ENCODE results near the gene NDRG3.
"Not testable (repeated sequence)": the region's sequence is repeated elsewhere in the genome, so short reads cannot be mapped to it uniquely, and the experiment has no call there.

Gene NDRG3

GRCh38 chr20:36695467-36695866 is 50.4 kb downstream of the NDRG3 start:
- not testable (repeated sequence) for H3K4me3 ChIP-seq (ENCODE audit: low read length in 2 of 2)

DNA sequence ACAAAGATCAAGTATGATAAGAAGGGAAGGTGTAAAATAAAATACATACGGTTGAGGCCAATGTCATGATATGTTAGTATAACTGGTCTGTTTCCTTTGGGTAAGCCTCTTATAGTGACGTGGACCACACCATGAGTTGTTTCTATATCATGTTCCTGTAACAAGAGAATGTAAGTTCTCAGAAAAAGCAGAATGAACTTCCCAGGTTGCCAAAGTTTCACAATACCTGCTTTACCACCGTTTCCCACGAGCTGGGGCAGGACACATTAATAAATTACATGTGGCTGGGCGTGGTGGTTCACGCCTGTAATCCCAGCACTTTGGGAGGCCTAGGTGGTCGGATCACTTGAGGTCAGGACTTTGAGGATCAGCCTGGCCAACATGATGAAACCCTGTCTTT is 57.3 kb downstream of the NDRG3 start:
- Histone ChIP-seq H3K4me1 (ENCODE audit: control insufficient read depth, insufficient read depth, low read length) (no peaks in the 10 kb centered on the region), H3K27me3 (ENCODE audit: control insufficient read depth in 1 of 2, insufficient read depth in 2 of 2, low read length in 2 of 2) (no peaks in the 10 kb centered on the region), H3K4me3 (ENCODE audit: low read length in 2 of 2) (no peak overlapping the region), H3K27ac (ENCODE audit: low read length) (no peak overlapping the region), H3K9ac (ENCODE audit: low read length in 2 of 2) (no peak overlapping the region), H3K36me3 (ENCODE audit: control insufficient read depth in 2 of 2, insufficient read depth in 2 of 2, low read length in 2 of 2) (peaks cover 13 to 17% of the 10 kb centered on the region in 2 donors), H3K9me3 (ENCODE audit: control insufficient read depth in 2 of 2, low read length in 2 of 2) (no peaks in the 10 kb centered on the region)

More at GRCh38 chr20:36695467-36695866, 50.4 kb downstream of the NDRG3 start:
- H3K9me3 ChIP-seq (ENCODE audit: control insufficient read depth in 2 of 2, low read length in 2 of 2); H3K27me3 ChIP-seq (ENCODE audit: control insufficient read depth in 1 of 2, insufficient read depth in 2 of 2, low read length in 2 of 2); H3K9ac ChIP-seq (ENCODE audit: low read length in 2 of 2); H3K4me1 ChIP-seq (ENCODE audit: control insufficient read depth, insufficient read depth, low read length); H3K36me3 ChIP-seq (ENCODE audit: control insufficient read depth in 2 of 2, insufficient read depth in 2 of 2, low read length in 2 of 2); H3K27ac ChIP-seq (ENCODE audit: low read length): not testable (repeated sequence)

GRCh38 chr20:36687850-36688249 is 58.0 kb downstream of the NDRG3 start:
- no peaks in the 10 kb centered on the region for H3K27me3 ChIP-seq (ENCODE audit: control insufficient read depth in 1 of 2, insufficient read depth in 2 of 2, low read length in 2 of 2)
- H3K4me1 ChIP-seq (ENCODE audit: control insufficient read depth, insufficient read depth, low read length), result no peaks in the 10 kb centered on the region
- H3K9ac ChIP-seq (ENCODE audit: low read length in 2 of 2), result no peak overlapping the region
- H3K9me3 ChIP-seq (ENCODE audit: control insufficient read depth in 2 of 2, low read length in 2 of 2), result no peaks in the 10 kb centered on the region
- no peak overlapping the region for H3K4me3 ChIP-seq (ENCODE audit: low read length in 2 of 2)
- peaks cover 13 to 17% of the 10 kb centered on the region in 2 donors for H3K36me3 ChIP-seq (ENCODE audit: control insufficient read depth in 2 of 2, insufficient read depth in 2 of 2, low read length in 2 of 2)
- H3K27ac ChIP-seq (ENCODE audit: low read length), result no peak overlapping the region

- H3K36me3 ChIP-seq (ENCODE audit: control insufficient read depth in 2 of 2, insufficient read depth in 2 of 2, low read length in 2 of 2), result peaks cover 18 to 20% of the 10 kb centered on the region in 2 donors
- no peak overlapping the region for H3K4me3 ChIP-seq (ENCODE audit: low read length in 2 of 2)
- H3K9me3 ChIP-seq (ENCODE audit: control insufficient read depth in 2 of 2, low read length in 2 of 2), result no peaks in the 10 kb centered on the region
- no peak overlapping the region for H3K9ac ChIP-seq (ENCODE audit: low read length in 2 of 2)
- no peaks in the 10 kb centered on the region for H3K27me3 ChIP-seq (ENCODE audit: control insufficient read depth in 1 of 2, insufficient read depth in 2 of 2, low read length in 2 of 2)
- no peak overlapping the region for H3K27ac ChIP-seq (ENCODE audit: low read length)
- no peaks in the 10 kb centered on the region for H3K4me1 ChIP-seq (ENCODE audit: control insufficient read depth, insufficient read depth, low read length)
Measured at GRCh38 chr20:36686944-36687343, 58.9 kb downstream of the NDRG3 start.

GRCh38 chr20:36686504-36686903 is 59.4 kb downstream of the NDRG3 start:
- Histone ChIP-seq H3K9ac (ENCODE audit: low read length in 2 of 2) (no peak overlapping the region), H3K4me3 (ENCODE audit: low read length in 2 of 2) (no peak overlapping the region), H3K9me3 (ENCODE audit: control insufficient read depth in 2 of 2, low read length in 2 of 2) (no peaks in the 10 kb centered on the region), H3K36me3 (ENCODE audit: control insufficient read depth in 2 of 2, insufficient read depth in 2 of 2, low read length in 2 of 2) (peaks cover 18 to 20% of the 10 kb centered on the region in 2 donors), H3K4me1 (ENCODE audit: control insufficient read depth, insufficient read depth, low read length) (no peaks in the 10 kb centered on the region), H3K27ac (ENCODE audit: low read length) (no peak overlapping the region), H3K27me3 (ENCODE audit: control insufficient read depth in 1 of 2, insufficient read depth in 2 of 2, low read length in 2 of 2) (no peaks in the 10 kb centered on the region)

DNA sequence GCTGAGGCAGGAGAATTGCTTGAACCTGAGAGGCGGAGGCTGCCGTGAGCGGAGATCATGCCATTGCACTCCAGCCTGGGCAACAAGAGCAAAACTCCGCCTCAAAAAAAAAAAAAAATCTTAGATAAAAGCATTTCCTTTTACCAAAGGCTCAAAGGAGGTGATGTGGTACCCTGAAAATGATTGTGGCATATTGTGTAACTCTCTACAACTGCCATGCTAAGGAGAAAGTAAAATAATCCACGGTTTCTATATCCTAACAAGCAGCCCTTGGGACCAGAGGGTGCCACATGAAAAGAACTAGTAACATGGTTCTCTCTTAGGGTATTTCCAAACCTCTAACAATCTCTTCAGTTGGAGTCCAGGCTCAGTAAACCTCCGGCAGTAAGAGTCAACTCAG is 61.1 kb downstream of the NDRG3 start:
- Histone ChIP-seq H3K4me1 (ENCODE audit: control insufficient read depth, insufficient read depth, low read length) (no peaks in the 10 kb centered on the region), H3K27ac (ENCODE audit: low read length) (no peak overlapping the region), H3K27me3 (ENCODE audit: control insufficient read depth in 1 of 2, insufficient read depth in 2 of 2, low read length in 2 of 2) (no peaks in the 10 kb centered on the region), H3K9me3 (ENCODE audit: control insufficient read depth in 2 of 2, low read length in 2 of 2) (no peaks in the 10 kb centered on the region), H3K9ac (ENCODE audit: low read length in 2 of 2) (no peak overlapping the region), H3K36me3 (ENCODE audit: control insufficient read depth in 2 of 2, insufficient read depth in 2 of 2, low read length in 2 of 2) (peaks cover 24 to 27% of the 10 kb centered on the region in 2 donors), H3K4me3 (ENCODE audit: low read length in 2 of 2) (no peak overlapping the region)

- no peaks in the 10 kb centered on the region for H3K27me3 ChIP-seq (ENCODE audit: control insufficient read depth in 1 of 2, insufficient read depth in 2 of 2, low read length in 2 of 2)
- no peaks in the 10 kb centered on the region for H3K4me1 ChIP-seq (ENCODE audit: control insufficient read depth, insufficient read depth, low read length)
- H3K4me3 ChIP-seq (ENCODE audit: low read length in 2 of 2), result no peak overlapping the region
- H3K9me3 ChIP-seq (ENCODE audit: control insufficient read depth in 2 of 2, low read length in 2 of 2), result no peaks in the 10 kb centered on the region
- peaks cover 22 to 27% of the 10 kb centered on the region in 2 donors for H3K36me3 ChIP-seq (ENCODE audit: control insufficient read depth in 2 of 2, insufficient read depth in 2 of 2, low read length in 2 of 2)
- no peak overlapping the region for H3K9ac ChIP-seq (ENCODE audit: low read length in 2 of 2)
- H3K27ac ChIP-seq (ENCODE audit: low read length), result no peak overlapping the region
Measured at GRCh38 chr20:36682311-36682710, 63.6 kb downstream of the NDRG3 start.

DNA sequence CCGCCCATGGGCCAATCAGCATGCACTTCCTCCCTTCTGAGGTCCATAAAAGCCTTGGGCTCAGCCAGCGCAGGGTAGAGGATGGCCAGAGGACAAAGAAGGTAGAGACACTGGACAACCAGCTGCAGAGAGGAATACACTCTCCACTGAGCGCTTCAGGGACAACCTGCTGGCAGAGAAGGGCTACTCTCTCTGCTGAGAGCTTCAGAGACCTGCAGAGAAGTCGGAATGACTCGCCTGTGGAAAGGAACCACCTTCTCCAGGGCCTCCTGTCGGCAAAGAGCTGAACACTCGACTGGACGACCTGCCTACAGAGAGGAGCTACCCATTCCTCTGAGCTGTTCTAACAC is 68.5 kb downstream of the NDRG3 start:
- no peaks in the 10 kb centered on the region for H3K9me3 ChIP-seq (ENCODE audit: control insufficient read depth in 2 of 2, low read length in 2 of 2)
- H3K36me3 ChIP-seq (ENCODE audit: control insufficient read depth in 2 of 2, insufficient read depth in 2 of 2, low read length in 2 of 2), result peaks cover 11 to 14% of the 10 kb centered on the region in 2 donors
- no peak overlapping the region for H3K27ac ChIP-seq (ENCODE audit: low read length)
- H3K4me3 ChIP-seq (ENCODE audit: low read length in 2 of 2), result no peak overlapping the region
- H3K9ac ChIP-seq (ENCODE audit: low read length in 2 of 2), result no peak overlapping the region
- H3K4me1 ChIP-seq (ENCODE audit: control insufficient read depth, insufficient read depth, low read length), result no peaks in the 10 kb centered on the region
- no peaks in the 10 kb centered on the region for H3K27me3 ChIP-seq (ENCODE audit: control insufficient read depth in 1 of 2, insufficient read depth in 2 of 2, low read length in 2 of 2)

GRCh38 chr20:36676701-36677421 is 69.0 kb downstream of the NDRG3 start:
- Histone ChIP-seq H3K9me3 (ENCODE audit: control insufficient read depth in 2 of 2, low read length in 2 of 2) (no peaks in the 10 kb centered on the region), H3K27me3 (ENCODE audit: control insufficient read depth in 1 of 2, insufficient read depth in 2 of 2, low read length in 2 of 2) (no peaks in the 10 kb centered on the region), H3K4me1 (ENCODE audit: control insufficient read depth, insufficient read depth, low read length) (no peaks in the 10 kb centered on the region), H3K4me3 (ENCODE audit: low read length in 2 of 2) (no peak overlapping the region), H3K27ac (ENCODE audit: low read length) (no peak overlapping the region), H3K36me3 (ENCODE audit: control insufficient read depth in 2 of 2, insufficient read depth in 2 of 2, low read length in 2 of 2) (peaks cover 8 to 10% of the 10 kb centered on the region in 2 donors), H3K9ac (ENCODE audit: low read length in 2 of 2) (no peak overlapping the region)

DNA sequence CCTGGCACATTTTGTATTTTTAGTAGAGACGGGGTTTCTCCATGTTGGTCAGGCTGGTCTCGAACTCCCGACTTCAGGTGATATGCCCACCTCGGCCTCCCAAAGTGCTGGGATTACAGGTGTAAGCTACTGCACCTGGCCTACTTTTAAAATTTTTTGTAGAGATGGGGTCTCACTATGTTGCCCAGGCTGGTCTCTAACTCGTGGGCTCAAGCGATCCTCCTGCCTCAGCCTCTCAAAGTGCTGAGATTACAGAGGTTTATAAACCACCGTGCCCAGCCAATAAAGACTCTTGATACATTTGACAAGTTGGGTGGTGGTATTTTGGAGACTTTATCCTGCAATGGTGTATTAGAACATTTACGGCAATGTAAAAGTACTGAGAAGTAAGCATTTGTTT is 70.3 kb downstream of the NDRG3 start:
- H3K4me3 ChIP-seq (ENCODE audit: low read length in 2 of 2); H3K9ac ChIP-seq (ENCODE audit: low read length in 2 of 2); H3K9me3 ChIP-seq (ENCODE audit: control insufficient read depth in 2 of 2, low read length in 2 of 2); H3K36me3 ChIP-seq (ENCODE audit: control insufficient read depth in 2 of 2, insufficient read depth in 2 of 2, low read length in 2 of 2); H3K4me1 ChIP-seq (ENCODE audit: control insufficient read depth, insufficient read depth, low read length); H3K27ac ChIP-seq (ENCODE audit: low read length); H3K27me3 ChIP-seq (ENCODE audit: control insufficient read depth in 1 of 2, insufficient read depth in 2 of 2, low read length in 2 of 2): not testable (repeated sequence)

DNA sequence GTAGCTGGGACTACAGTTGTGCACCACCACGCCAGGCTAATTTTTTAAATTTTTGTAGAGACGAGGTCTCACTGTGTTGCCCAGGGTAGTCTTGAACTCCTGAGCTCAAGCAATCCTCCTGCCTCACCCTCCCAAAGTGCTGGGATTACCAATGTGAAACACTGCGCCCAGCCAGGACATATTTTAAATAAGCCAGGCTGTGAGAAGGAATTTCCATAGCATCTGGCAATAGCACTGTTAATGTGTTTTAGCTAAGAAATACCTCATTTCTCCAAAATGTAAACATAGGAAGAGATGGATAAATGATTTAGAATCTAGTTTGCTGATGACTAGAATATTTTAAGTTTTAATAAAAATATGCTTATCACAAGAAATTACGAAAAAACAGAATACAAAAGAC is 72.9 kb downstream of the NDRG3 start:
- H3K4me1 ChIP-seq (ENCODE audit: control insufficient read depth, insufficient read depth, low read length), result no peaks in the 10 kb centered on the region
- H3K27ac ChIP-seq (ENCODE audit: low read length), result no peak overlapping the region
- no peaks in the 10 kb centered on the region for H3K9me3 ChIP-seq (ENCODE audit: control insufficient read depth in 2 of 2, low read length in 2 of 2)
- H3K36me3 ChIP-seq (ENCODE audit: control insufficient read depth in 2 of 2, insufficient read depth in 2 of 2, low read length in 2 of 2), result peaks cover 5 to 12% of the 10 kb centered on the region in 2 donors
- H3K9ac ChIP-seq (ENCODE audit: low read length in 2 of 2), result no peak overlapping the region
- H3K27me3 ChIP-seq (ENCODE audit: control insufficient read depth in 1 of 2, insufficient read depth in 2 of 2, low read length in 2 of 2), result no peaks in the 10 kb centered on the region
- H3K4me3 ChIP-seq (ENCODE audit: low read length in 2 of 2), result no peak overlapping the region

Data from stomach smooth muscle (tissue), 2 donors.